ENCODE measurements around the gene GOT2.

GOT2 gene

GRCh38 chr16:58716468-58716867, 17.6 kb downstream of the GOT2 start:
- Histone ChIP-seq H3K9me3 (ENCODE audit: insufficient read depth, low read length, severe bottlenecking) (no peaks in the 10 kb centered on the region), H4K20me1 (ENCODE audit: insufficient read depth, low read length) (no peaks in the 10 kb centered on the region; the same call in 1 of the 2 replicates), H3K4me2 (ENCODE audit: insufficient read depth, low read length) (no peak overlapping the region), H3K79me2 (ENCODE audit: insufficient read depth, low read length) (no peaks in the 10 kb centered on the region), H3K27me3 (ENCODE audit: insufficient read depth, low read length, poor library complexity) (no peaks in the 10 kb centered on the region), H3K36me3 (ENCODE audit: insufficient read depth, low read length) (peaks cover 93% of the 10 kb centered on the region), H2AFZ (ENCODE audit: low read depth, low read length) (no peak overlapping the region), H3K9ac (ENCODE audit: low read depth, low read length) (no peak overlapping the region), H3K4me3 (ENCODE audit: low read depth in 1 of 2, low read length in 2 of 2) (no peak overlapping the region), H3K4me1 (ENCODE audit: insufficient read depth, low read length) (no peaks in the 10 kb centered on the region), H3K27ac (ENCODE audit: low read length) (no peak overlapping the region)
- TF ChIP-seq CTCF (IDR thresholded peaks at IDR 0.05; ENCODE audit: borderline replicate concordance, extremely low read depth, low read length, poor library complexity, severe bottlenecking) (no peak), EZH2 (IDR thresholded peaks at IDR 0.05; ENCODE audit: borderline replicate concordance, low read depth, low read length, severe bottlenecking) (no peak)
- DNase-seq (no peak), ATAC-seq (ENCODE audit: insufficient read depth, low read depth) (no peak)

GRCh38 chr16:58713742-58714141, 20.4 kb downstream of the GOT2 start:
- H3K27ac ChIP-seq (ENCODE audit: low read length) = no peak overlapping the region
- H2AFZ ChIP-seq (ENCODE audit: low read depth, low read length) = no peak overlapping the region
- no peak overlapping the region for H3K4me2 ChIP-seq (ENCODE audit: insufficient read depth, low read length)
- no peak for TF ChIP-seq EZH2 (IDR thresholded peaks at IDR 0.05; ENCODE audit: borderline replicate concordance, low read depth, low read length, severe bottlenecking)
- no peak for TF ChIP-seq CTCF (IDR thresholded peaks at IDR 0.05; ENCODE audit: borderline replicate concordance, extremely low read depth, low read length, poor library complexity, severe bottlenecking)
- H3K4me1 ChIP-seq (ENCODE audit: insufficient read depth, low read length) = no peaks in the 10 kb centered on the region
- H3K27me3 ChIP-seq (ENCODE audit: insufficient read depth, low read length, poor library complexity) = no peaks in the 10 kb centered on the region
- no peaks in the 10 kb centered on the region for H3K9me3 ChIP-seq (ENCODE audit: insufficient read depth, low read length, severe bottlenecking)
- no peak overlapping the region for H3K9ac ChIP-seq (ENCODE audit: low read depth, low read length)
- no peak for ATAC-seq (ENCODE audit: insufficient read depth, low read depth)
- H3K4me3 ChIP-seq (ENCODE audit: low read depth in 1 of 2, low read length in 2 of 2) = no peak overlapping the region
- no peaks in the 10 kb centered on the region for H3K79me2 ChIP-seq (ENCODE audit: insufficient read depth, low read length)
- peaks cover 87% of the 10 kb centered on the region for H3K36me3 ChIP-seq (ENCODE audit: insufficient read depth, low read length)
- DNase-seq = no peak
- no peaks in the 10 kb centered on the region; the same call in 1 of the 2 replicates for H4K20me1 ChIP-seq (ENCODE audit: insufficient read depth, low read length)

- Histone ChIP-seq H3K9me3 (ENCODE audit: insufficient read depth, low read length, severe bottlenecking) (no peaks in the 10 kb centered on the region), H3K4me1 (ENCODE audit: insufficient read depth, low read length) (no peaks in the 10 kb centered on the region), H3K9ac (ENCODE audit: low read depth, low read length) (no peak overlapping the region), H2AFZ (ENCODE audit: low read depth, low read length) (no peak overlapping the region), H3K27ac (ENCODE audit: low read length) (no peak overlapping the region), H3K4me3 (ENCODE audit: low read depth in 1 of 2, low read length in 2 of 2) (no peak overlapping the region), H3K4me2 (ENCODE audit: insufficient read depth, low read length) (no peak overlapping the region), H3K79me2 (ENCODE audit: insufficient read depth, low read length) (no peaks in the 10 kb centered on the region), H4K20me1 (ENCODE audit: insufficient read depth, low read length) (no peaks in the 10 kb centered on the region; the same call in 1 of the 2 replicates), H3K27me3 (ENCODE audit: insufficient read depth, low read length, poor library complexity) (no peaks in the 10 kb centered on the region), H3K36me3 (ENCODE audit: insufficient read depth, low read length) (peaks cover 74% of the 10 kb centered on the region)
- DNase-seq (no peak), ATAC-seq (ENCODE audit: insufficient read depth, low read depth) (no peak)
- TF ChIP-seq EZH2 (IDR thresholded peaks at IDR 0.05; ENCODE audit: borderline replicate concordance, low read depth, low read length, severe bottlenecking) = no peak
- TF ChIP-seq CTCF (IDR thresholded peaks at IDR 0.05; ENCODE audit: borderline replicate concordance, extremely low read depth, low read length, poor library complexity, severe bottlenecking) = no peak
Observed at GRCh38 chr16:58709333-58709732, 24.8 kb downstream of the GOT2 start.

GRCh38 chr16:58699151-58699550, 35.0 kb downstream of the GOT2 start:
- Histone ChIP-seq H3K36me3 (ENCODE audit: insufficient read depth, low read length) (no peaks in the 10 kb centered on the region), H3K79me2 (ENCODE audit: insufficient read depth, low read length) (no peaks in the 10 kb centered on the region), H4K20me1 (ENCODE audit: insufficient read depth, low read length) (no peaks in the 10 kb centered on the region), H3K9me3 (ENCODE audit: insufficient read depth, low read length, severe bottlenecking) (no peaks in the 10 kb centered on the region), H3K4me1 (ENCODE audit: insufficient read depth, low read length) (no peaks in the 10 kb centered on the region), H3K9ac (ENCODE audit: low read depth, low read length) (no peak overlapping the region), H3K4me2 (ENCODE audit: insufficient read depth, low read length) (no peak overlapping the region), H3K27ac (ENCODE audit: low read length) (no peak overlapping the region), H3K4me3 (ENCODE audit: low read depth in 1 of 2, low read length in 2 of 2) (no peak overlapping the region), H2AFZ (ENCODE audit: low read depth, low read length) (no peak overlapping the region), H3K27me3 (ENCODE audit: insufficient read depth, low read length, poor library complexity) (no peaks in the 10 kb centered on the region)
- no peak for ATAC-seq (ENCODE audit: insufficient read depth, low read depth)
- TF ChIP-seq CTCF (IDR thresholded peaks at IDR 0.05; ENCODE audit: borderline replicate concordance, extremely low read depth, low read length, poor library complexity, severe bottlenecking) (no peak), EZH2 (IDR thresholded peaks at IDR 0.05; ENCODE audit: borderline replicate concordance, low read depth, low read length, severe bottlenecking) (no peak)
- DNase-seq = no peak

Measured in DND-41 (cell line).